ENCODE data around the gene TDRD12.

The TDRD12 gene

DNA sequence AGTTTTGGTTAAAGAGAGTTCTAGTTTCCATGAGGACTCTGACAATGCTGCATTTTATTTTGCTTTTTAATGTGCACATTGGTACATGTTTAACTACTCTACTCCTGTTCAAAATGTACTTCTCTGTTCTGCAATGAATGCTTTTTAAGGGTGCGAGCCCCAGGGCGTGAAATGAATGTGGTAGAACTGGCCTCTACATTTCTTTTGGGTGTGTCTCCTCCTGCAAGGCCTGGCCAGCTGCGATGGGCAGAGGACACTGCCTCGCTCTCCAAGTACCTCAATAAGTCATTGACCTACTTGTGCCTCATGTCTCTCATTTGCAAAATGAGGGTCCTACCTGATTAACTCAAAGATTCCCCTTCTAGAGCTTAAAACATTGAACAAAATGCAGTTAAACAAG is 37.2 kb upstream of the TDRD12 start:
- DNase-seq (ENCODE audit: low read depth) = no peak
- TF ChIP-seq, protein P1, sequence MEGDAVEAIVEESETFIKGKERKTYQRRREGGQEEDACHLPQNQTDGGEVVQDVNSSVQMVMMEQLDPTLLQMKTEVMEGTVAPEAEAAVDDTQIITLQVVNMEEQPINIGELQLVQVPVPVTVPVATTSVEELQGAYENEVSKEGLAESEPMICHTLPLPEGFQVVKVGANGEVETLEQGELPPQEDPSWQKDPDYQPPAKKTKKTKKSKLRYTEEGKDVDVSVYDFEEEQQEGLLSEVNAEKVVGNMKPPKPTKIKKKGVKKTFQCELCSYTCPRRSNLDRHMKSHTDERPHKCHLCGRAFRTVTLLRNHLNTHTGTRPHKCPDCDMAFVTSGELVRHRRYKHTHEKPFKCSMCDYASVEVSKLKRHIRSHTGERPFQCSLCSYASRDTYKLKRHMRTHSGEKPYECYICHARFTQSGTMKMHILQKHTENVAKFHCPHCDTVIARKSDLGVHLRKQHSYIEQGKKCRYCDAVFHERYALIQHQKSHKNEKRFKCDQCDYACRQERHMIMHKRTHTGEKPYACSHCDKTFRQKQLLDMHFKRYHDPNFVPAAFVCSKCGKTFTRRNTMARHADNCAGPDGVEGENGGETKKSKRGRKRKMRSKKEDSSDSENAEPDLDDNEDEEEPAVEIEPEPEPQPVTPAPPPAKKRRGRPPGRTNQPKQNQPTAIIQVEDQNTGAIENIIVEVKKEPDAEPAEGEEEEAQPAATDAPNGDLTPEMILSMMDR (IDR thresholded peaks at IDR 0.05; ENCODE audit: low read length, missing control alignments) = no peak
- H3K4me3 ChIP-seq (replicated peaks; ENCODE audit: low read depth, low read length) = no peak overlapping the region

DNA sequence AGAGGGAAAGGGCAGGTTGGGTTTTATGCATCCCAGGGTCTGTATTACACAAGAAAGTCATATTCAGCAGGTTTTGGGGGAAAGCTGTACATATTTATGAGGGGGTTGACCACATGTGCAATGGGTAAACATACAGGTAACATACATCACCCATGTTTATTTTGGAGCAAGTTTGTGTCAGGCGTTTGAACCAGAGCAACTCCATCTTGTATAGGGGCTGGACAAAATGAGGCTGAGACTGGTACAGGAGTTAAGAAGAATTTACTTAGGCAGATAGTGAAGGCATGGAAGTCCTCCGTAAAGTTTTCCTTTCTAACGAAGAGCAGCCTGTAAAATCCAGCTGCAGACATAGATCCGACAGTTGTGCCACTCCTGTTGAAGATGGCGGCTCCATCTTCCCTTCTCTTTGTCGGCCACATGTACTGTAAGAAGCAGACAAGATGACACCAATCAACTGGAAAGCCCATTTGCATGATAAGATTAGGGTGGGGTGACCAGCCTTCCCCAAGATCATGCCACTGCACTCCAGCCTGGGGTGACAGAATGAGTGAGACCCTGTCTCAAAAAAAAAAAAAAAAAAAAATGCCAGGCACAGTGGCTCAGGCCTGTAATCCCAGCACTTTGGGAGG is 32.6 kb upstream of the TDRD12 start:
- H3K4me3 ChIP-seq (replicated peaks; ENCODE audit: low read depth, low read length) = no peak overlapping the region
- no peak for DNase-seq (ENCODE audit: low read depth)
- TF ChIP-seq, protein P1 (IDR thresholded peaks at IDR 0.05; ENCODE audit: low read length, missing control alignments) = no peak

DNA sequence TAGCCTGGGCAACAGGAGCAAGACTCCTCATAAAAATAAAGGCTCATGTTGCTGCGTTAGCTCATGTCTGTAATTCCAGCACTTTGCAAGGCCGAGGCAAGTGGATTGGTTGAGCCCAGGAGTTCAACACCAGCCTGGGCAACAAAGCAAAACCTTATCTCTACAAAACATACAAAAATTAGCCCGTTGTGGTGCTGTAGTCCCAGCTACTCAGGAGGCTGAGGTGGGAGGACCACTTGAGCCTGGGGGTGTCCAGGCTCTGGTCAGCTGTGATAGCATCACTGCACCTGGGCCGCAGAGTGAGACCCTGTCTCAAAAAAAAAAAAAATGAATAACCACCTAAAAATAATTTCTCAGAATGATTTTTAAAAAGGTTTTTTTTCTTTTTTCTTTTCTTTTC is 31.9 kb upstream of the TDRD12 start:
- DNase-seq (ENCODE audit: low read depth) = no peak
- no peak overlapping the region for H3K4me3 ChIP-seq (replicated peaks; ENCODE audit: low read depth, low read length)
- TF ChIP-seq, protein P1 (IDR thresholded peaks at IDR 0.05; ENCODE audit: low read length, missing control alignments) = no peak

DNA sequence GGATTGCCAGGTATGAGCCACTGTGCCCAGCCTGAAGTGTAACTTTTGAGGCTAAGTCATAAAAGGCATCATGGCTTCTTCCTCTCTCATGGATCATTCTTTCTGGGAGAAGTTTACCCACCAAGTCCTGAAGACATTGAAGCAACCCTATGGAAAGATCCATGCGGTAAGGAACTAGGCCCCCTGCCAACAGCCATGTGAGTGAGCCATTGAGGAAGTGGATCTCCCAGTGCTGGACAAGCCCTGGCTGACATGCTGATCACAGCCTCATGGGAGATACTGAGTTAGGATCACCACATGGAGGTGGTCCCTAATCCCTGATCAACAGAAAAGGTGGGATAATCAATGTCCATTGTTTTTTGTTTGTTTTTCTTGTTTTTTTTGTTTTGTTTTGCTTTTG is 31.3 kb upstream of the TDRD12 start:
- H3K4me3 ChIP-seq (replicated peaks; ENCODE audit: low read depth, low read length) = no peak overlapping the region
- TF ChIP-seq, protein P1 (IDR thresholded peaks at IDR 0.05; ENCODE audit: low read length, missing control alignments) = no peak
- DNase-seq (ENCODE audit: low read depth) = no peak

DNA sequence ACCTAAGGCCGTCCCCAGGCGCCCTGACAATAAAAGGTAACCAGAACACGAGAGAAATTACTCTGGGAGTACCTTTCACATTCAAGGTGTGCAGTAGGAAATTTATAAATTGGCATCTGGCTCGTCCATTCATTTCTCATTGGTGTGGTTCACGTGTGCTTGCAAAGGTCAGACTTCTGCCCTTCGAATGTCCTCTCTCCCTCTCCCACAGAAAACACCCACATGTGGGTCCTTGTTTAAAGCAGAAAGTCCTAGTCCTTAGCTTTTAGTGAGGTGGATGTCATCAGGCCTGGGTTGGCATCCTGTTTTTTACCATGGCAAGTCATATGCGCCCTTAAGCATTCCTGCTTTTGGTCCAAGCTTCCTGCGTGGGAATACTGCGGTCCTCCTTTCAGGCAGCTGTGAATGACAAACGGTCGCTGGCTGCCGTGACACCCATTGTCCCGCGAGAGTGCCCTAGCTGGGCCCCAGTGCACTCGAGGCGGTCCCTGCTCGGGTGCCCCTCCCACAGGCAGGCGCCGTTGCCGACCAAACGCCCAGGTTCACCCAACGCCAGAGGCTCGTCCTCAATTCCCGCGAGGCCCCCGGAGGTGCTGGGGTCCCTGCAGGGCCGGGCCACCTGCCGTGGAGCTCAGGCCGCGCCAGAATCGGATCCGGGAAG is 28.1 kb upstream of the TDRD12 start, which contains the start of gene NUDT19:
Gene NUDT19, plus strand, starts transcription at position 531 of the 661 bp plus-strand sequence. CDS start 140 bp downstream, outside the sequence.
- peak; percentile 80 for DNase-seq (ENCODE audit: low read depth)
- H3K4me3 ChIP-seq (replicated peaks; ENCODE audit: low read depth, low read length) = peak within 1 kb of the TSS; percentile 63
- TF ChIP-seq, protein P1 (IDR thresholded peaks at IDR 0.05; ENCODE audit: low read length, missing control alignments) = no peak

DNA sequence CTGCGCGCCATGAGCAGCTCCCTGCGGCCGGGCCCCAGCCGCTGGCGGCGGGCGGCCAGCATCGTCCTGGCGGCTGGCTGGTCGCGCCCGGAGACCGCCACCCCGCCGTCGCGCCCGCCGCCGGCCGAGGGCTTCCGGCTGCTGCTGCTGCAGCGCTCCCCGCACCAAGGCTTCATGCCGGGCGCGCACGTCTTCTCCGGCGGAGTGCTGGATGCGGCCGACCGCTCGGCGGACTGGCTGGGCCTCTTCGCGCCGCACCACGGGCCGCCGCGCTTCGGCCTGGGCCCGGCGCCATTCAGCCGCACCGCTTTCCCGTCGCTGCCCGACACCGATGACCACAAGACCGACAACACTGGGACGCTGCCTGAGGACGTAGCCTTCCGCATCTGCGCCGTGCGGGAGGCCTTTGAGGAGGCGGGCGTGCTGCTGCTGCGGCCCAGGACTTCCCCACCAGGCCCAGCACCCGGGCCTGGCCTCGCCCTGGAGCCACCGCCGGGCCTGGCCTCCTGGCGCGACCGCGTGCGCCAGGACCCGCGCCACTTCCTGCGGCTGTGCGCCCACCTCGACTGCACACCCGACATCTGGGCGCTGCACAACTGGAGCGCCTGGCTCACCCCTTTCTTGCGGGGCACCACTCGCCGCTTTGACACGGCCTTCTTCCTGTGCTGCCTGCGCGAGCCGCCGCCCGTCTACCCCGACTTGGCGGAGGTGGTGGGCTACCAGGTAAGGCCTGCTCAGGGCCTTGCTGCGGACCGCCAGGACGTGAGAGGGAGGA is 27.4 kb upstream of the TDRD12 start:
- peak overlapping the region; percentile 63 for H3K4me3 ChIP-seq (replicated peaks; ENCODE audit: low read depth, low read length)
- TF ChIP-seq, protein P1 (IDR thresholded peaks at IDR 0.05; ENCODE audit: low read length, missing control alignments) = no peak
- peak; percentile 72 for DNase-seq (ENCODE audit: low read depth)
